GM12891 (cell line): ENCODE measurements around the gene GOT1.

Source experiments
- POLR2A ChIP-seq: IDR thresholded peaks from 2 replicates; pipeline ENCODE4 v1.6.1; 2011; ENCODE audit warnings: low read depth, low read length, control low read depth
- POLR2AphosphoS5 ChIP-seq: IDR thresholded peaks from 2 replicates; pipeline ENCODE4 v1.6.1; 2011; ENCODE audit warnings: low read depth, low read length, control low read depth

DNA sequence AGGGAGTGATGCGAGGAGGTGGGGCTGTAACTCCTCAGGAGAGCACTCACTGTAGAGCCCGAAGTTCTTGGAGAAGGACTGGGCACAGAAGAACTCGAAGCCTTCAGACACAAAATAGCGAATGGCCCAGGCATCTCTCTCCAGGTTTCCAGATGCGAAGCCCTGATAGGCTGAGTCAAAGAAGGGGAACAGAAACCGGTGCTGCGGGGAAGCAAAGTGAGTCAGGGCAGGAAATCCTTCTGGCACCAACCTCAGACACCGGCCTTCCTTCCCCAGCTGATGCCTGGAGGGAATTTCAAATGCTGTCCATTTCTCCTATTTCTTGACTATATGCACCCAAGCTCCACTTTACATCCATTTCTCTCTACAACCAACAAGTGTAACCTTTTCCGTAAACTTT is 26.8 kb downstream of the GOT1 start:
- TF ChIP-seq POLR2A: no peak
- no peak for TF ChIP-seq POLR2AphosphoS5
